A549 treated with dexamethasone at 1 μM for 4 hours (cell line): Measurements from ENCODE around the gene SLC12A5. TPM values are rescaled to one million over a fixed set of nuclear protein-coding genes. Genes with fewer than 3 reads are reported as not detected.

ENCODE experiments used
- total RNA-seq: library from RNA; stranded (reverse); fragments of 200-300 nt; extraction: Qiagen RNA extraction; gene quantifications from 5 replicates; pipeline ENCODE4 v1.2.3, GENCODE V29; 2022

The SLC12A5 gene
- 13.5 to 16.4 TPM (median 13.9 TPM) in 5 replicates for total RNA-seq

DNA sequence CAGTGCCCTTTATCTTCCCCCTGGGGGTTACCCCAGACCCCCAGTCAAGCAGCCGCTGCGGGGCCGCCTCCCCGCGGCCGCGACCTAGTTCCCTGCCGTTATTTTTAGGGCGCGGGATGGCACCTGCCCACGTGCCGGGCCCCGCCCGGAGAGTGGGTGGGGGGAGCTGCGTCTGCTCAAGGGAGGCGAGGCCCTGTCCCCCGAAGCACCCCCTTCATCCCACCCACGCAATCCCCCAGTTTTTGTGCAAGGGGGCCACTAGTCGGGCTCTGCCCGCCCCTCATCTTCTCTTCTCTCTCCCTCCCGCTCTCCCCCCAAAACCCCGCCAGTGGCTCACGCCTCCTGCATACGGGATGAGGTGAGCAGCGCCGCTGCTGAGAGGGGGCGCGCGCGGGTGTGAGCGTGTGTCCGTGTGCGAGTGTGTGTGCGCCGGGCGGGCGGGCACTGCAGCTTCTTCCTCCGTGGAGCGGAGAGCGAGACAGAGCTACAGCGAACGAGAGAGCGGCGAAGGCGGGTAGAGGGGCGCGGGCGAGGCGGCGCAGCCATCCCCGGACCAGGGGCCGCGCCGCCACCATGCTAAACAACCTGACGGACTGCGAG, at the start of gene SLC12A5:
TSS of gene SLC12A5 (plus strand) at position 444 of the 600 bp plus-strand sequence. CDS start at position 574, 130 bp downstream.

GRCh38 chr20:46089417-46090388, 60.7 kb downstream of the SLC12A5 start, which contains the start of gene NCOA5:
TSS of gene NCOA5 (minus strand) at chr20:46089962. CDS start at chr20:46079424, 10,538 bp downstream.

Other genes with a start within 250 kb of the SLC12A5 start
- gene WFDC3, start 237.3 kb upstream of the SLC12A5 start, total RNA-seq: 0.29 to 0.48 TPM in 2 of 5 replicates, not detected in the others
- 31.5 to 36.3 TPM (median 35.0 TPM) in 5 replicates for gene DNTTIP1, start 237.3 kb upstream of the SLC12A5 start, total RNA-seq
- 220 to 247 TPM (median 230 TPM) in 5 replicates for gene UBE2C, start 216.6 kb upstream of the SLC12A5 start, total RNA-seq
- gene TNNC2, start 201.9 kb upstream of the SLC12A5 start, total RNA-seq: 0.12 to 0.29 TPM in 2 of 5 replicates, not detected in the others
- gene SNX21, start 195.4 kb upstream of the SLC12A5 start, total RNA-seq: 7.7 to 11.6 TPM (median 9.4 TPM) in 5 replicates
- gene ACOT8, start 171.8 kb upstream of the SLC12A5 start, total RNA-seq: 16.6 to 18.0 TPM (median 16.9 TPM) in 5 replicates
- 1.4 to 1.9 TPM (median 1.6 TPM) in 5 replicates for gene ZSWIM3, start 171.6 kb upstream of the SLC12A5 start, total RNA-seq
- gene ZSWIM1, start 148.0 kb upstream of the SLC12A5 start, total RNA-seq: 5.1 to 7.0 TPM (median 6.9 TPM) in 5 replicates
- gene SPATA25, start 141.6 kb upstream of the SLC12A5 start, total RNA-seq: 0.34 to 0.57 TPM (median 0.49 TPM) in 4 of 5 replicates, not detected in the other
- gene NEURL2, start 138.0 kb upstream of the SLC12A5 start, total RNA-seq: 0.64 to 1.2 TPM (median 0.97 TPM) in 5 replicates
- 87.0 to 127 TPM (median 115 TPM) in 5 replicates for gene CTSA, start 137.9 kb upstream of the SLC12A5 start, total RNA-seq
- 1.6 to 1.8 TPM (median 1.6 TPM) in 5 replicates for gene PLTP, start 117.1 kb upstream of the SLC12A5 start, total RNA-seq
- gene PCIF1, start 94.5 kb upstream of the SLC12A5 start, total RNA-seq: 24.6 to 32.6 TPM (median 31.8 TPM) in 5 replicates
- gene ZNF335, start 57.0 kb upstream of the SLC12A5 start, total RNA-seq: 5.9 to 9.5 TPM (median 9.1 TPM) in 5 replicates
- 0.21 to 0.66 TPM (median 0.38 TPM) in 5 replicates for gene MMP9, start 20.3 kb upstream of the SLC12A5 start, total RNA-seq
- gene NCOA5, start 60.7 kb downstream of the SLC12A5 start, total RNA-seq: 17.6 to 27.3 TPM (median 22.9 TPM) in 5 replicates
- 3.5 to 3.8 TPM (median 3.6 TPM) in 5 replicates for gene CD40, start 89.1 kb downstream of the SLC12A5 start, total RNA-seq